Thyroid gland (tissue), 4 donors: ENCODE results near the gene CBR3. TPM values are rescaled to one million over a fixed set of nuclear protein-coding genes. Genes with fewer than 3 reads are reported as not detected.

Experiments used
- DNase-seq, 2 donors: peaks; one replicate each; pipeline ENCODE4 v3.0.0-alpha.2; 2019
- H3K27ac ChIP-seq, 3 donors: fragments of 200-600 bp; sonication (generic); 1 replicate in 2 of 3; 2 replicates in 1 of 3; pipeline ENCODE4 v1.5.1; 2016 to 2019; ENCODE audit warnings: mild to moderate bottlenecking in 1 of 3, moderate library complexity in 1 of 3
- H3K27me3 ChIP-seq: fragments of 200-600 bp; sonication (generic); one replicate; pipeline ENCODE4 v1.5.1; 2019
- H3K36me3 ChIP-seq, 2 donors: fragments of 200-600 bp; sonication (generic); one replicate each; pipeline ENCODE4 v1.5.1; 2016 to 2019
- H3K4me1 ChIP-seq, 2 donors: fragments of 200-600 bp; sonication (generic); one replicate each; pipeline ENCODE4 v1.5.1; 2017 to 2019
- H3K4me3 ChIP-seq, 3 donors: fragments of 200-600 bp; sonication (generic); replicated peaks in 1 of 3; 1 replicate in 2 of 3; 2 replicates in 1 of 3; pipeline ENCODE4 v1.5.1; 2016; ENCODE audit warnings: mild to moderate bottlenecking in 1 of 3
- H3K9me3 ChIP-seq: fragments of 200-600 bp; sonication (generic); one replicate; pipeline ENCODE4 v1.5.1; 2017
- CTCF ChIP-seq, 6 experiments: fragments of 200-600 bp in 3 of 6; fragments of 450-650 bp in 3 of 6; sonication (generic) in 3 of 6; IDR thresholded peaks; one replicate each; pipeline ENCODE4 v1.5.1; 2016 to 2019; ENCODE audit warnings: antibody characterized with exemption in 6 of 6, mild to moderate bottlenecking in 2 of 6, inconsistent platforms in 1 of 6, moderate library complexity in 1 of 6
- POLR2A ChIP-seq, 2 donors: fragments of 450-650 bp; IDR thresholded peaks; one replicate each; pipeline ENCODE4 v1.6.1; 2017; ENCODE audit warnings: antibody characterized with exemption in 2 of 2, mild to moderate bottlenecking in 2 of 2, moderate library complexity in 1 of 2
- WGBS, 2 donors: methylation state at CpG; one replicate each; pipeline ENCODE4 v1.1.5; 2017; 5-methylcytosine and 5-hydroxymethylcytosine counted together
- intact Hi-C: fragments of 100-400 bp; cut with DNase I; formaldehyde crosslinking; loops from one replicate; pipeline ENCODE4 v1.15.1; 2023
- total RNA-seq, 4 donors: library from RNA; depleted of rRNA; stranded (reverse); fragments of >200 nt; gene quantifications; one replicate each; pipeline ENCODE4 v1.2.3, GENCODE V29; 2016

CBR3 gene
- total RNA-seq, 4 donors from 2014 or later = 5.0 to 23.6 (median 6.5) TPM

GRCh38 chr21:36147911-36148310 is 13.0 kb downstream of the CBR3 start:
- no peak for DNase-seq
- intact Hi-C loops = loop anchor here (2.0 to 10.0 kb wide), 2 partner anchors 59 to 177 kb away; partner anchors contain the start of gene MORC3
- TF ChIP-seq POLR2A (IDR thresholded peaks at IDR 0.05) (no peak), CTCF (IDR thresholded peaks at IDR 0.05) (no peak)
- Histone ChIP-seq H3K9me3 (no peaks in the 10 kb centered on the region), H3K36me3 (no peaks in the 10 kb centered on the region), H3K4me1 (peaks cover 7 to 12% of the 10 kb centered on the region in 2 donors), H3K27ac (no peak overlapping the region), H3K4me3 (no peak overlapping the region), H3K27me3 (no peaks in the 10 kb centered on the region)
- 91 to 93% methylated on average over 5 of the region's 5 CpGs for WGBS, 2 donors

- Histone ChIP-seq H3K27me3 (no peaks in the 10 kb centered on the region), H3K4me3 (no peak overlapping the region), H3K27ac (no peak overlapping the region), H3K9me3 (no peaks in the 10 kb centered on the region), H3K4me1 (peaks cover 7 to 12% of the 10 kb centered on the region in 2 donors), H3K36me3 (no peaks in the 10 kb centered on the region)
- WGBS, 2 donors = 93 to 97% methylated on average over 3 of the region's 3 CpGs
- no peak for TF ChIP-seq POLR2A (IDR thresholded peaks at IDR 0.05)
- TF ChIP-seq CTCF (IDR thresholded peaks at IDR 0.05) = no peak
- no peak for DNase-seq
- intact Hi-C loops = loop anchor here (10.0 kb wide), 1 partner anchor 176 kb away; the partner anchor contains the start of gene MORC3
These were observed 14.0 kb downstream of the CBR3 start for GRCh38 chr21:36148886-36149285.

- no peak overlapping the region for H3K4me3 ChIP-seq
- TF ChIP-seq POLR2A (IDR thresholded peaks at IDR 0.05) (no peak), CTCF (IDR thresholded peaks at IDR 0.05) (no peak)
- DNase-seq = peak; percentile 73 to 84
- peaks cover 10 to 18% of the 10 kb centered on the region in 2 donors for H3K4me1 ChIP-seq
- no peaks in the 10 kb centered on the region for H3K9me3 ChIP-seq
- intact Hi-C loops = loop anchor here (10.0 kb wide), 1 partner anchor 175 kb away; the partner anchor contains the start of gene MORC3
- no peaks in the 10 kb centered on the region for H3K27me3 ChIP-seq
- H3K36me3 ChIP-seq = no peaks in the 10 kb centered on the region
- 52 to 59% methylated on average over 7 of the region's 7 CpGs for WGBS, 2 donors
- peak overlapping the region; percentile 67 to 79 (median 75) for H3K27ac ChIP-seq
These were observed 15.2 kb downstream of the CBR3 start for GRCh38 chr21:36149788-36150711.

- H3K27me3 ChIP-seq = no peaks in the 10 kb centered on the region
- TF ChIP-seq POLR2A (IDR thresholded peaks at IDR 0.05) (peak; percentile 94 to 95), CTCF (IDR thresholded peaks at IDR 0.05) (no peak)
- intact Hi-C loops = no loop called here
- 5 to 17% methylated on average over 23 to 37 of the region's 53 CpGs for WGBS, 2 donors
- peak; percentile 85 to 86 for DNase-seq
- H3K27ac ChIP-seq = peak overlapping the region; percentile 88 to 93 (median 92)
- H3K9me3 ChIP-seq = no peaks in the 10 kb centered on the region
- peaks cover 7 to 19% of the 10 kb centered on the region in 2 donors for H3K4me1 ChIP-seq
- H3K4me3 ChIP-seq = peak overlapping the region; percentile 22 to 78 (median 75)
- no peaks in the 10 kb centered on the region for H3K36me3 ChIP-seq
These were observed 20.9 kb downstream of the CBR3 start for GRCh38 chr21:36155603-36156338.
